Activated B cell treated with CpG ODN at 0.5 μM for 24 hours (primary cell): ENCODE data around the gene VPS26C. TPM values are rescaled to one million over a fixed set of nuclear protein-coding genes. Genes with fewer than 3 reads are reported as not detected.

Experiments used
- ATAC-seq: fragments of 200-7000 bp; cut with Tn5 transposase; one replicate; pipeline ENCODE4 v1.10.0; 2021; ENCODE audit warnings: low read depth, mild to moderate bottlenecking, moderate library complexity
- CTCF ChIA-PET: fragments of 350-600 bp; sonication (Branson Sonifier 250); formaldehyde crosslinking; loops from one replicate; lab custom pipeline; 2021; ENCODE audit warnings: antibody characterized with exemption; lab: Charles Lee
- POLR2A ChIA-PET: fragments of 350-600 bp; sonication (Branson Sonifier 250); formaldehyde crosslinking; loops from one replicate; lab custom pipeline; 2021; ENCODE audit warnings: antibody characterized with exemption; lab: Charles Lee
- DNase-seq: peaks from one replicate; pipeline ENCODE4 v3.0.0; 2022
- H3K27ac Mint-ChIP-seq: one replicate; pipeline ENCODE4 v1.8.0; 2020; ENCODE audit warnings: mixed read lengths
- H3K27me3 Mint-ChIP-seq: one replicate; pipeline ENCODE4 v1.8.0; 2021; ENCODE audit warnings: mixed read lengths
- H3K36me3 Mint-ChIP-seq: one replicate; pipeline ENCODE4 v1.8.0; 2021; ENCODE audit warnings: low read depth, mixed read lengths
- H3K4me1 Mint-ChIP-seq: one replicate; pipeline ENCODE4 v1.8.0; 2021; ENCODE audit warnings: mixed read lengths
- H3K4me3 Mint-ChIP-seq: one replicate; pipeline ENCODE4 v1.8.0; 2020; ENCODE audit warnings: mild to moderate bottlenecking, mixed read lengths
- H3K9me3 Mint-ChIP-seq: one replicate; pipeline ENCODE4 v1.8.0; 2020; ENCODE audit warnings: mixed read lengths
- CTCF ChIP-seq: fragments of 200-600 bp; IDR thresholded peaks from one replicate; pipeline ENCODE4 v1.8.0; 2022; ENCODE audit warnings: antibody characterized with exemption, mild to moderate bottlenecking
- intact Hi-C: fragments of 100-400 bp; cut with micrococcal nuclease; formaldehyde crosslinking; loops from one replicate; pipeline ENCODE4 v1.15.1; 2024
- total RNA-seq: library from RNA; stranded (reverse); gene quantifications from 2 replicates; pipeline ENCODE4 v1.2.3, GENCODE V29; 2022

The VPS26C gene
- total RNA-seq, 1 donor from 2014 or later = 45.2 TPM

GRCh38 chr21:37245151-37245550, 22.0 kb downstream of the VPS26C start:
- Mint-ChIP-seq H3K27me3 (no peaks in the 10 kb centered on the region), H3K4me3 (no peak overlapping the region), H3K36me3 (peaks cover 26% of the 10 kb centered on the region), H3K27ac (no peak overlapping the region), H3K9me3 (no peaks in the 10 kb centered on the region), H3K4me1 (peaks cover 35% of the 10 kb centered on the region)
- POLR2A ChIA-PET = interaction anchor here (0.6 to 1.3 kb wide), 2 partner anchors 24 to 1025 kb away, joined by 3 to 5 read pairs; no protein-coding TSS in a partner anchor
- intact Hi-C loops = no loop called here
- DNase-seq (no peak), ATAC-seq (no peak)
- CTCF ChIA-PET = no interaction called here
- TF ChIP-seq CTCF = no peak

DNA sequence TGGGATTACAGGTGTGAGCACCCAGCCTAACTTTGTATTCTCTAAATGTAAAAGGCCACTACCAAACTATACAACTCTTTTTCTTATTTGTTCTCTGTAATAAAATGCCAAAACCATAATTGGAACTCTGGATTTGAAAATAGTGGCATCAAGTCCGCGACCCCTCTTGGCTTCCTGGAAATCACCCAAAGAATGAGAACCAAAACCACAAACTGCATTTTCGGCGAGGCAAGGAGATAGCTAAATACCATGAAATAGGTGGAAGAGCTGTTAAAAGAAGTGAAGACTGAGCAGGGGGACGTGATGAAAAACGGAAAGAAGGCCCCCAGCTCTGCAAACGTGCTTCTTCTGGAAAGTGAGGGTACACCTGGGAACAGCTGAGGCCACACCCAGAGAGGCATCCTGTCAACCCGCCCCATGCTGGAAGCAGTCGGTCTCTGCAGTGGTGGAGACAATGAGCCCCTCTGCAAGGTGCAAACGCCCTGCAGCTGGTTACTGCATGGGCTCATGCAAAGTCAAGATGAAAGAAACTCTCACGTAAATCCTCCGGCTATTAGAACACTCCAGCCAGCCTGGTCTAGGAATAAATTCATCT, 22.5 kb downstream of the VPS26C start:
- CTCF ChIA-PET = interaction anchor here (0.8 kb wide), 1 partner anchor 14 kb away, joined by 3 read pairs; no protein-coding TSS in a partner anchor
- ATAC-seq = no peak
- H3K4me1 Mint-ChIP-seq = peaks cover 34% of the 10 kb centered on the region
- no peak for TF ChIP-seq CTCF
- POLR2A ChIA-PET = no interaction called here
- DNase-seq = no peak
- no peaks in the 10 kb centered on the region for H3K9me3 Mint-ChIP-seq
- H3K27ac Mint-ChIP-seq = no peak overlapping the region
- H3K36me3 Mint-ChIP-seq = peaks cover 28% of the 10 kb centered on the region
- no peaks in the 10 kb centered on the region for H3K27me3 Mint-ChIP-seq
- H3K4me3 Mint-ChIP-seq = no peak overlapping the region
- intact Hi-C loops = no loop called here

- Mint-ChIP-seq H3K9me3 (no peaks in the 10 kb centered on the region), H3K4me3 (no peak overlapping the region), H3K27ac (no peak overlapping the region), H3K36me3 (peaks cover 34% of the 10 kb centered on the region), H3K4me1 (peaks cover 30% of the 10 kb centered on the region), H3K27me3 (no peaks in the 10 kb centered on the region)
- DNase-seq = no peak
- ChIA-PET POLR2A (no interaction called here), CTCF (interaction anchor here (0.8 kb wide), 1 partner anchor 14 kb away, joined by 3 read pairs; no protein-coding TSS in a partner anchor)
- ATAC-seq = no peak
- TF ChIP-seq CTCF = no peak
- intact Hi-C loops = no loop called here
Observed at GRCh38 chr21:37243961-37244360, 23.2 kb downstream of the VPS26C start.

GRCh38 chr21:37241426-37241825, 25.7 kb downstream of the VPS26C start:
- H3K27ac Mint-ChIP-seq = no peak overlapping the region
- ATAC-seq = no peak

DNA sequence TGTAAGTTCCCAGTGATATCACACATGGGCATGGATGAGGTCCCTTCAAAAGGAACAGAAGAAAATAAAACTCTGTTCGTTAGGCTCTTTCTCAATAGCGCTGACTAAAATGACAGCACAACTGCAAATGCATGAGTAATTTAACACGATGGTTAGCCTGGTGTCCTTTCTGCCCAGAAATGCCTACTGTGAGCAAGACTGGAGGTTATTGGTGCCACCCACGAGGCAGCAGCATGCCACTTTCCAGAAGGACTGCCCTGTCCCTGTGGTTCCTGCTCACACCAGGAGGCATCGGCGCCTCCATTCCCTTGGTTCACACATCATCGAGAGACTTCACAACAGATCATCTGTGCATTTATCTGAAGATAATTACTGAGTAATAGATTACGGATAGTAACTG, 26.2 kb downstream of the VPS26C start:
- H3K36me3 Mint-ChIP-seq = peaks cover 58% of the 10 kb centered on the region
- intact Hi-C loops = no loop called here
- DNase-seq = no peak
- H3K4me3 Mint-ChIP-seq = no peak overlapping the region
- no peaks in the 10 kb centered on the region for H3K27me3 Mint-ChIP-seq
- H3K4me1 Mint-ChIP-seq = peaks cover 21% of the 10 kb centered on the region
- ChIA-PET POLR2A (no interaction called here), CTCF (no interaction called here)
- ATAC-seq = no peak
- TF ChIP-seq CTCF = no peak
- H3K27ac Mint-ChIP-seq = no peak overlapping the region
- H3K9me3 Mint-ChIP-seq = no peaks in the 10 kb centered on the region

More at GRCh38 chr21:37241426-37241825, 25.7 kb downstream of the VPS26C start:
- TF ChIP-seq CTCF = no peak
- no peaks in the 10 kb centered on the region for H3K9me3 Mint-ChIP-seq
- POLR2A ChIA-PET = no interaction called here
- H3K4me3 Mint-ChIP-seq = no peak overlapping the region
- DNase-seq = no peak
- CTCF ChIA-PET = no interaction called here
- intact Hi-C loops = no loop called here
- peaks cover 25% of the 10 kb centered on the region for H3K4me1 Mint-ChIP-seq
- peaks cover 56% of the 10 kb centered on the region for H3K36me3 Mint-ChIP-seq
- no peaks in the 10 kb centered on the region for H3K27me3 Mint-ChIP-seq
